ENCODE measurements around the gene SMAD7. TPM values are rescaled to one million over a fixed set of nuclear protein-coding genes. Genes with fewer than 3 reads are reported as not detected.

Gene SMAD7, protein sequence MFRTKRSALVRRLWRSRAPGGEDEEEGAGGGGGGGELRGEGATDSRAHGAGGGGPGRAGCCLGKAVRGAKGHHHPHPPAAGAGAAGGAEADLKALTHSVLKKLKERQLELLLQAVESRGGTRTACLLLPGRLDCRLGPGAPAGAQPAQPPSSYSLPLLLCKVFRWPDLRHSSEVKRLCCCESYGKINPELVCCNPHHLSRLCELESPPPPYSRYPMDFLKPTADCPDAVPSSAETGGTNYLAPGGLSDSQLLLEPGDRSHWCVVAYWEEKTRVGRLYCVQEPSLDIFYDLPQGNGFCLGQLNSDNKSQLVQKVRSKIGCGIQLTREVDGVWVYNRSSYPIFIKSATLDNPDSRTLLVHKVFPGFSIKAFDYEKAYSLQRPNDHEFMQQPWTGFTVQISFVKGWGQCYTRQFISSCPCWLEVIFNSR
- total RNA-seq (2014; rRNA removed; shearing (Covaris generic)): 15.4 and 18.6 TPM in 2 replicates

DNA sequence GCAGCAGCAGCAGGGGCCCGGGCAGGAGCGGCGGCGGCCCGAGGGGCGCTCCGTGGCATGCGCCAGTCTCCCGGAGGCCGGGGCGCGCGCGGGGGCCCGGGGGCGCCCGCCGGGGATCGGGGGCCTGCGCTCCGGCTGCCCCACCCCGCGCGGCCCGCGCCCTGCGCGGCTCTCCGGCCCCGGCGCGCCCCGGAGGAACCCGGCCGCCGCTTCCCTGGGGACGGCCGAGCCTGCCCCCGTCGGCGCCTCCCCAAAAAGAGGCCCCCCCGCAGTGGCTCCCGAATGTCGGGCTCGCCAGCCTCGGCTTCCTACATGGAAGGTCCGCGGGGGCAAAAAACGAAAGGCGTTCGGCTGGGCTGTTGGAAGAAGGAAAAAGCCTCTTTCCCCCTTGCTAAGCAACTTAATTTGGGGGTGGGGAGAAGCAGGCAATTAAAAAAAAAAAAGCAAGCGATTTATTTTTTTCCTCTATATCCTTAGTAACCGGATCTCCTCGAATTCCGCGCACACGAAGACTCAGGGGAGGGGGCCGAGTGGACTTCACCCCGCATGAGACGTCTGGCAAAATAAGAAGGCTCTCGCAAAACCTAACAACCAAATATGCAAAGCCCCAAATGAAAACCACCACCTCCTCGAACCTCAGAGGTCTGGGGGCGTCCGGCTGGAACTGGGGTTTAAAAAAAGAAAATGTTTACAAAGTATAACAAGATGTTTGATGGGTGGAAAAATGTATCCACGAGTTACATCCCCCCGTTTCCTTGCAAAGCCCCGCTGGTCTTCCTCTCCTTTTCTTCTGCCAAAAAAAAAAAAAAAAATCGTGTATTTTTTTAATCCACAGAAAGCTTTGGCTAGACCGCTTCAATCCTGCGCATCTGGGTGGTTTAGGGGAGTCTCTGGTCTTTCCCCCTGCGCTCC is at the start of gene SMAD7:
Gene SMAD7 (minus strand): TSS at position 430 of the 912 bp plus-strand sequence. CDS start 541 bp downstream, outside the sequence.
- in situ Hi-C loops (cut with HindIII; ENCODE audit: low sequenced_read_pairs): no loop called here

DNA sequence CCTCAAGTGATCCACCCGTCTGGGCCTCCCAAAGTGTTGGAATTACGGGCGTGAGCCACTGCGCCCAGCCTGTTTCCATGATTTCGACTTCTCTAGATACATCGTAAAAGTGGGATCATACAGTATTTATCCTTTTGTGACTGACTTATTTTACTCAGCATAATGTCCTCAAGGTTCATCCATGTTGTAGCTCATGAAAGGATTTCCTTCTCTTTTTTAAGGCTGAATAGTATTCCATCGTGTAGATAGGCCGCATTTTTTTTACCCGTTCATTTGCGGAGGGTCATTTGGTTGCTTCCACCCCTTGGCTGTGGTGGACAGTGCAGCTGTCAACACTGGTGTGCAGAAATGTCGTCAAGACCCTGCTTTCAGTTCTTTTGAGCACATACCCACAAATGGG is 48.8 kb upstream of the SMAD7 start:
- DNase-seq (ENCODE audit: low spot score): no peak
- in situ Hi-C loops (cut with HindIII; ENCODE audit: low sequenced_read_pairs): no loop called here

More for the DNA sequence above, at the start of gene SMAD7:
- DNase-seq (ENCODE audit: low spot score): peak; percentile 33

DNA sequence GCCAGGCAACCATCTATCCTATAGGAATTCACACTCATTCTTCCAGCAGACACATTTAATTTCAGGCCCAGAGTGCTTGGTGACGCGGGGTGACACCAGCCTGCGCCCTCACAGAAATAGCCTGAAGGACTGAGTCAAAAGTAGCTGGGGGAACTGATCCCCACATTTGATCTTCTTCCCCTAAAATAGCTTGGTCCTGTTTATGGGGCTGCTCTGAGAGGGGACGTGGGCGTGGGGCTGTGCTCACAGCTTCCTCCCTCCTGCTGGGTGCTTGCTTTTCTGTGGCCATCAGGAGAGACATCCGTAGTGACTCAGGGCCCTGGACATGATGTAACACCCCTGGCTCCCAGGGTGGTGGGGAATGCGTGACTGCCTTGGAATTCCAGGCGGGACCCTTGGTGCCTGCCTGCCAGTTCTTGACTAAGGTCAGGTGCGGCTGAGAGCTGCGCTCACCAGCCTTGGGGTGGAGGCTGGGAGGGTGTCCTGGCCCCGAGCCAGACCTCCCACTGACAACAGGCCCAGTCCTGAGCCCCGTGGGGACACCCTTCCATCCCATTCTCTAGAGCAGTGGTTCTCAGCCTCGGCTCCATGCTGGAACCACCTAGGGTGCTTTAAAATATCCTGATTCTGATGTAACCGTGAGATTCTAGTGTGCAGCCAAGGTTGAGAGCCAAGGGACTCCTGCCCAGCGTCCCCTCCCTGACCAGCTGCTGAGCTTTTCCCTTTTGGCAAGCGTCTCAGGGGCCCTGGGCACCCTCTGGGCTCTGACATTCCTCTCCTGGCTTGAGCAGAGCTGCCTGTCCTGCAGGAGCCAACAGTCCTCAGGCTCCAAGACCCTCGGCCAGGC is 47.4 kb upstream of the SMAD7 start:
- peak; percentile 82 for DNase-seq (ENCODE audit: low spot score)
- in situ Hi-C loops (cut with HindIII; ENCODE audit: low sequenced_read_pairs): no loop called here

DNA sequence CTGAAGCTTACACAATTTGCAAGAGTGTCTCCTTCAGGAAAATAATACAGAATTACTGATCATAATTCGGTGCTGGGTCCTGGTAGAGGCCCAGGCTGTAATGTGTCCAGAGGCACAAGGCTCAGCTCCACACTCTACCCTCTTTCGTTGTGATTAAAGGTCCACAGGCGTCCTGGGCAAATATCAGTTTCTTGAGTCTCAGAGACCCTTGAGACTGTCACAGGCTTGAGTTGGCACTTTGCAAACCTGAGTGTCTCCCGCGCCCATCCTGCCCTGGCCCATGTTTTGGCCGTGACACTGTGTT is 46.9 kb upstream of the SMAD7 start:
- in situ Hi-C loops (cut with HindIII; ENCODE audit: low sequenced_read_pairs): no loop called here
- no peak for DNase-seq (ENCODE audit: low spot score)

- in situ Hi-C loops (cut with HindIII; ENCODE audit: low sequenced_read_pairs): no loop called here
- peak; percentile 11 for DNase-seq (ENCODE audit: low spot score)
Observed at GRCh38 chr18:48996901-48997463, 46.2 kb upstream of the SMAD7 start.

- DNase-seq (ENCODE audit: low spot score): no peak
- in situ Hi-C loops (cut with HindIII; ENCODE audit: low sequenced_read_pairs): no loop called here
Observed at GRCh38 chr18:48996041-48996440, 45.3 kb upstream of the SMAD7 start.

DNA sequence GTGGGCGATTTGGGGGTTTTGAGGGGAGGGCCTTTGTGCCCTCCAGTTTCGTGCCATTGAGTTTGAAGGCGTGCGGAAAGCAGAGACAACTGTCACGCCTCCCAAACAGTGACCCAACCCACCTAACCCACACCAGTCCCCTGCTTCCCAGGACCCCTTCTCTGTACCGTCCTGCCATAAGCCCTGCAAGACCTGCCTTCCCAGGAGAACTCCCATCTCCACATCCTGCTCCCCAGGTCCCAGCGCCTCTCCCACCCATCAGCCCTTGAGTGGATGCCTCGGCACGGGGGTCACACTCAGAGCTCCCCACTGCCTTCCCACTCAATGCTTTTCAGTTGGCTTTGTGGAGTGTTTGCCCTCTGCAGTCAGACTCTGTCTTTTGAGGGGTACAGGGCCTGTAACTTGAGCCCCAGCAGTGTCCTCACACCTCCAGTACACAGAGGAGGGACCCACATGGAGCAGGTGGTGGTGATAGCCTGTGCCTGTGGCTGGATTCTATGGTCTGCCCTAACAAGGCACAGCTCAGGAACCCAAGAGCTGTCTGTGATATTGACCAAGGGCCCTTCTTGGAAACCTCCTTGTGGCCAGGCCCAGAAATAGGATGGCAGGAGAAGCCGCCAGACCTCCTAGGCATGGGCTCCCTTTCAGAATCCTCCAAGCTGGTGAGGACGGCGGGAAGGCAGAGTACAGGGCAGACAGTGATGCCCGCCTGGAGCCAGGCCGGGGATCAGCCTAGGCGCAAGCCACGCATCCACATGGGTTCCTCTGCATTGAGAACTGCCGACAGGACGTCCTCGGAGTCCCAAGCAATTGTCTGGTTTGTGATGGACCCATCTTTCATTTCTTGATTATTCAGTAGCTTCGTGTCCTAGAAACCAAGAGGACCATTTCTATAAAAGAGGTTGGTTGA is 44.4 kb upstream of the SMAD7 start:
- DNase-seq (ENCODE audit: low spot score): no peak
- in situ Hi-C loops (cut with HindIII; ENCODE audit: low sequenced_read_pairs): no loop called here

DNA sequence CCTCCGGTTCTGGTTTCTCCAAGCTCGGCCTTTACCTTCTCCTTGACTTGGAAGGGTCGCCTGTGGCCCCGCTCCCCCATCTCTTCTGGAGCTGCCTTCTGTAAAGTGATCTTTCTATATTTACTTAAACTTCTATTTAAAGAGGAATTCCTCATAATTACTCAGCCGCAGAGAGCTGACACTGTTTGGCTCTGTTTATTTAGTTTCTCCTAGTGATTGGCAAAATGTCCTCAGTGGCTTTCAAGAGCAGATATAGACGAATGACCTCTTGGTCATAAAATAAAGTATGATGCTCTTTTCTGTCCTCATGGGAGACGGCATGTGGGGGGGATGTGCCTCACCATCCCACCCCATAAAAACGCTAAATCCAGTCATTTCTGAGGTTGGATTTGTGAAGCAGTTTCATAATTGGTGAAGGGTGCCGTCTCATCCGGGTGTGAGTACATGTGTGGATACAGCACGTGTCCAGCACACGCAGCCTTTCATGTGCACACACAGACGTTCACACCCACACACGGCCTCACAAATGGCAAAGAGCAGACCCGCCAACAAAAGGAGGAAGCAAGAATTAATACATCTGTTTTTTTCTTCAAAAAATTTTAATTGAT is 43.4 kb upstream of the SMAD7 start:
- in situ Hi-C loops (cut with HindIII; ENCODE audit: low sequenced_read_pairs): no loop called here
- no peak for DNase-seq (ENCODE audit: low spot score)

GRCh38 chr18:48993586-48993985 is 42.8 kb upstream of the SMAD7 start:
- in situ Hi-C loops (cut with HindIII; ENCODE audit: low sequenced_read_pairs): no loop called here
- no peak for DNase-seq (ENCODE audit: low spot score)

DNA sequence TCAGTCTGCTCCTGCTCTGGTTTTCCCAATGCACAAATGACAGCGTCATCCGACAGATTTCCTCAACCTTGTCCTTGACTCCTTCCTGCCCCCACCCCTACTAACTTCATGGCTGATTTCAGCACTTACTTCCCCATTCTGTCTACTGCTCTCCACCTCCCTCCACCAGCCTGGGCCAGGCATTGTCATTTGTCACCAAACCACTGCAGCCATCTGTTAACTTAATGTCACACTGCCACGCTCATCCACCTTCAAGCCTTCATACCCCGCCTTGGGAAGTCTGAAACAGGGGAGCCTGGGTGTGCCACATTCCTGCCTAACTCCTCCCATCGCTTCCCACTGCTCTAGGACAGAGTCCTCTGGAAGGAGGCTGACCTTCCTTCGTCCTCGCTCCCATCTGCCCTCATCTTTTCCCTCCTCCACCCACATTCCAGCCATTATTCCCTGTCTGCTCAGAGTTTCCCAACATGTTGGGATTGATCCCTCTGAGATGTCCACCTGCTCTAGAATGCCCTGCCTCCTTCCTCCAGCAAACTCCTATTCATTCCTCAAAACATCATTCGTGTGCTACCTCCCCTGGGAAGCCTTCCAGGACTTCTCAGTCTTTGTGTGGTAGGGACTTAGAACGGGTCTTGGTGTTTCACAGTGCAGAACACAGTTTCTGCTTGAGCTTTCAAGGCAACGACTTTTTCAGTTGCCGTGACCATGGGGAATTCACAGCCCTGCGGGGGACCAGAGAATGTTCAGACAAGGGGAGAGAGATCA is 42.2 kb upstream of the SMAD7 start:
- DNase-seq (ENCODE audit: low spot score): no peak
- in situ Hi-C loops (cut with HindIII; ENCODE audit: low sequenced_read_pairs): no loop called here

GRCh38 chr18:48992133-48992532 is 41.4 kb upstream of the SMAD7 start:
- no peak for DNase-seq (ENCODE audit: low spot score)
- in situ Hi-C loops (cut with HindIII; ENCODE audit: low sequenced_read_pairs): no loop called here

GRCh38 chr18:48991676-48992075 is 40.9 kb upstream of the SMAD7 start:
- in situ Hi-C loops (cut with HindIII; ENCODE audit: low sequenced_read_pairs): no loop called here
- no peak for DNase-seq (ENCODE audit: low spot score)

DNA sequence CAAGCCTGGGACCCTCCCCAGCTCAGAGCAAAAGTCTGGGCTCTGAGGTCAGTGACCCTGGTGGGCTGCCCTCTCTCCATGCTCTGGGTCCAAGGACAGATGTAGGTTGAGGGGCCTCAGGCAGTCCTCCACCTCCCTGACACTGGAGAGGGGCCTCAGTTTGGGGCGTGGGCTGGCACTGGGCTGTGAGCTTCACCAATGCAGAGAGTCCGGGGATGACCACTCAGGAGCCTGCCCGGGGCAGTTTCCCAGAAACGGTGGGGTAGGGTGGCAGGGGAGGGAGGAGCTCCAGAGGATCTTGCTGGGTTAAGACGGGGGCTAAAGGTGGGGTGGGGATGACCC is 40.5 kb upstream of the SMAD7 start:
- no peak for DNase-seq (ENCODE audit: low spot score)
- in situ Hi-C loops (cut with HindIII; ENCODE audit: low sequenced_read_pairs): no loop called here

DNA sequence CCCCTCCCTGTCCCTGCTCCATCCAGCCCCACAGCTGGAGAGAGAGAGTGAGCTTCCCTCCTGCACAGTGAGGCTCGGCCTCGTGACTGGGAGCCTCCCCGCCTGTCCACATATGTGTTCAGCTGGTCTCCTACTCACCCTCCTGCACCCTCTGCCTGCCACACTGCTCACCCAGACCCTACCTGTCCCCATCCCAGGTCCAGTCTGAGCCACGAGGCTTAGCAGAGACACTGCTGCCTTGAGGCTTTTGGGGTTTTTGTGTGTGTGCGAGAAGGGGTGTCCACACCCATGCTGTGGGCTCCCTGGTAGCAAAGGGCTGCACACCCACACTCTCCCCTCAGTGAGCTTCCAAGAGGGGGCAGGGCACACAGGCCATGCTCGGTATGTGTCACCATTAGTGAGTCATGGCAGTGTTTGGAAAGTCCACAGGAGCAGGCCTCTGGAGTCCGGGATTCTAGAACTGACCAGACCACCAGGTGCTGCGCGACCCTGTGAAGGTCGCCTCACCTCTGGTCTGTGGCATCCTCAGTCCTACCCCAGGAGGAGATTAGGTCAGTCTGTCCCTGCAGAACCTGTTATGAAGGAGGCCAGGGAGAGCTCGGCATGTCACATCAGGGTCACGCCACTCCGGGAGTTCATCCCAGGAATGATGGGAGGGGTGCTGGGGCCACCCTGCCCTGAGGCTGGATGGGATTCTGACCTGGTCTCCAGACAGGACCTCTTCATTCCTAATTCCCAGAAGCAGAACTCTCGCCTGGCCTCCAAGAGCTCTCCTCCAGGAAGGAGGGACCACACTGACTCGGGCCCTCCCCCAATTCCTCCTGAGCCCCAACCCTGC is 39.9 kb upstream of the SMAD7 start:
- no peak for DNase-seq (ENCODE audit: low spot score)
- in situ Hi-C loops (cut with HindIII; ENCODE audit: low sequenced_read_pairs): no loop called here

GRCh38 chr18:48989304-48990303 is 38.8 kb upstream of the SMAD7 start:
- in situ Hi-C loops (cut with HindIII; ENCODE audit: low sequenced_read_pairs): no loop called here
- no peak for DNase-seq (ENCODE audit: low spot score)

Data from G401 (cell line).